Lower lobe of right lung (tissue), 2 donors: Measurements from ENCODE around the gene HORMAD2. TPM values are rescaled to one million over a fixed set of nuclear protein-coding genes. Genes with fewer than 3 reads are reported as not detected.

Experiments
- ATAC-seq, 2 donors: fragments of 200-7000 bp; cut with Tn5 transposase; one replicate each; pipeline ENCODE4 v1.9.1; 2020 to 2022; ENCODE audit warnings: mild to moderate bottlenecking in 2 of 2, moderate library complexity in 2 of 2
- DNase-seq: peaks from one replicate; pipeline ENCODE4 v3.0.0-alpha.2; 2020
- H3K27ac ChIP-seq: fragments of 200-600 bp; one replicate; pipeline ENCODE4 v1.8.0; 2022
- H3K27me3 ChIP-seq: fragments of 200-600 bp; one replicate; pipeline ENCODE4 v1.8.0; 2022; ENCODE audit warnings: low read depth
- H3K36me3 ChIP-seq: fragments of 200-600 bp; one replicate; pipeline ENCODE4 v1.8.0; 2022; ENCODE audit warnings: mild to moderate bottlenecking
- H3K4me1 ChIP-seq: fragments of 200-600 bp; one replicate; pipeline ENCODE4 v1.8.0; 2022
- H3K4me3 ChIP-seq: fragments of 200-600 bp; one replicate; pipeline ENCODE4 v1.8.0; 2022; ENCODE audit warnings: mild to moderate bottlenecking
- H3K9me3 ChIP-seq: fragments of 200-600 bp; one replicate; pipeline ENCODE4 v1.8.0; 2022
- intact Hi-C: fragments of 100-400 bp; cut with DNase I; formaldehyde crosslinking; loops from one replicate; pipeline ENCODE4 v1.11.0; 2022
- long read RNA-seq: library from polyadenylated mRNA; unstranded; transcript quantifications from one replicate; pipeline ENCODE4 v2.0.0, GENCODE V29; 2021
- total RNA-seq: library from RNA; stranded (reverse); fragmentation: NEBNext Ultra II Directional; extraction: Animal tissue kit (Norgen Biotek cat#: 25700); gene quantifications from one replicate; pipeline ENCODE4 v1.2.1, GENCODE V29; 2021
- TF ChIP-seq, protein P1 (sequence below): fragments of 200-600 bp; IDR thresholded peaks from one replicate; pipeline ENCODE4 v1.8.0; 2022; ENCODE audit warnings: antibody characterized with exemption, mild to moderate bottlenecking
- donor health status: DM: no; HTN: yes; CAD: no; lungs with severe emphysema.

Gene HORMAD2
- not detected for total RNA-seq
- long read RNA-seq, result 0 reads

GRCh38 chr22:30079952-30080533 is at the start of gene HORMAD2:
HORMAD2 (plus strand) TSS chr22:30080464; CDS start chr22:30093953, 13,489 bp downstream.
- peak within 1 kb of the TSS; percentile 45 for H3K4me3 ChIP-seq
- peaks cover 20% of the 10 kb centered on the region for H3K27me3 ChIP-seq
- TF ChIP-seq, protein P1, sequence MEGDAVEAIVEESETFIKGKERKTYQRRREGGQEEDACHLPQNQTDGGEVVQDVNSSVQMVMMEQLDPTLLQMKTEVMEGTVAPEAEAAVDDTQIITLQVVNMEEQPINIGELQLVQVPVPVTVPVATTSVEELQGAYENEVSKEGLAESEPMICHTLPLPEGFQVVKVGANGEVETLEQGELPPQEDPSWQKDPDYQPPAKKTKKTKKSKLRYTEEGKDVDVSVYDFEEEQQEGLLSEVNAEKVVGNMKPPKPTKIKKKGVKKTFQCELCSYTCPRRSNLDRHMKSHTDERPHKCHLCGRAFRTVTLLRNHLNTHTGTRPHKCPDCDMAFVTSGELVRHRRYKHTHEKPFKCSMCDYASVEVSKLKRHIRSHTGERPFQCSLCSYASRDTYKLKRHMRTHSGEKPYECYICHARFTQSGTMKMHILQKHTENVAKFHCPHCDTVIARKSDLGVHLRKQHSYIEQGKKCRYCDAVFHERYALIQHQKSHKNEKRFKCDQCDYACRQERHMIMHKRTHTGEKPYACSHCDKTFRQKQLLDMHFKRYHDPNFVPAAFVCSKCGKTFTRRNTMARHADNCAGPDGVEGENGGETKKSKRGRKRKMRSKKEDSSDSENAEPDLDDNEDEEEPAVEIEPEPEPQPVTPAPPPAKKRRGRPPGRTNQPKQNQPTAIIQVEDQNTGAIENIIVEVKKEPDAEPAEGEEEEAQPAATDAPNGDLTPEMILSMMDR, result no peak
- no peak within 1 kb of the TSS for H3K27ac ChIP-seq
- no peaks in the 10 kb centered on the region for H3K9me3 ChIP-seq
- ATAC-seq (peak; percentile 86 to 89), DNase-seq (peak; percentile 67)
- H3K4me1 ChIP-seq, result peaks cover 4% of the 10 kb centered on the region
- no peaks in the 10 kb centered on the region for H3K36me3 ChIP-seq
- intact Hi-C loops, result no loop called here

- intact Hi-C loops, result no loop called here
Measured at GRCh38 chr22:30031328-30031727, 48.9 kb upstream of the HORMAD2 start.

GRCh38 chr22:30031764-30032455 is 48.4 kb upstream of the HORMAD2 start:
- H3K27ac ChIP-seq, result no peak overlapping the region
- DNase-seq, result no peak
- peaks cover 24% of the 10 kb centered on the region for H3K36me3 ChIP-seq
- intact Hi-C loops, result no loop called here
- H3K4me3 ChIP-seq, result no peak overlapping the region
- H3K4me1 ChIP-seq, result peaks cover 9% of the 10 kb centered on the region
- no peaks in the 10 kb centered on the region for H3K9me3 ChIP-seq
- no peaks in the 10 kb centered on the region for H3K27me3 ChIP-seq
- ATAC-seq, result no peak
- TF ChIP-seq, protein P1, result no peak

More at GRCh38 chr22:30031328-30031727, 48.9 kb upstream of the HORMAD2 start:
- H3K36me3 ChIP-seq, result peaks cover 30% of the 10 kb centered on the region
- H3K4me1 ChIP-seq, result peaks cover 15% of the 10 kb centered on the region
- H3K9me3 ChIP-seq, result no peaks in the 10 kb centered on the region
- TF ChIP-seq, protein P1, result no peak
- H3K27me3 ChIP-seq, result no peaks in the 10 kb centered on the region
- H3K27ac ChIP-seq, result no peak overlapping the region
- DNase-seq (no peak), ATAC-seq (no peak)
- H3K4me3 ChIP-seq, result no peak overlapping the region

- H3K27ac ChIP-seq, result no peak overlapping the region
- H3K4me3 ChIP-seq, result no peak overlapping the region
- ATAC-seq, result peak; percentile 51 to 52
- intact Hi-C loops, result no loop called here
- peaks cover 9% of the 10 kb centered on the region for H3K4me1 ChIP-seq
- H3K36me3 ChIP-seq, result peaks cover 12% of the 10 kb centered on the region
- H3K9me3 ChIP-seq, result no peaks in the 10 kb centered on the region
- H3K27me3 ChIP-seq, result no peaks in the 10 kb centered on the region
- DNase-seq, result no peak
- TF ChIP-seq, protein P1, result no peak
Measured at GRCh38 chr22:30033137-30033536, 47.1 kb upstream of the HORMAD2 start.

DNA sequence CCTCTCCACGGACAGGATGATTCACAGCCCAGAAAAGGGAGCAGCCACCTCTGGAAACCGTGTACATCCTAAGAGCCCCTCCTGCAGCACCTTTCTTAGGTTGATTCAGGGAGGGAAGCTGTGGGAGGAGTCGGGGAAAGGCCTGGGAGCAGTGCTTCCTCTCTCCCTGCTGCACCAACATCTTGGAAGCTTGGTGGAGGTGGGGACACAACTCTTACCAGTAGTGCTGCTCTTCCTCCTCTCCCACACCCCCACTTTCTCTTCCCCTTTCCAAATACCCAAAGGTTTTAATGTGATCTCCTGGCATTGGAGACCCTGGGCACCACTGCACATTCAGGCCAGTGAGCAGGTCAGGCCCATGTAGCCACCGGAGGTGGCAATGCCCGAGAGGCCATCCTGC is 46.4 kb upstream of the HORMAD2 start:
- no peak for DNase-seq
- H3K27ac ChIP-seq, result no peak overlapping the region
- H3K4me3 ChIP-seq, result no peak overlapping the region
- peaks cover 6% of the 10 kb centered on the region for H3K36me3 ChIP-seq
- no peaks in the 10 kb centered on the region for H3K9me3 ChIP-seq
- no peak for ATAC-seq
- TF ChIP-seq, protein P1, result no peak
- intact Hi-C loops, result no loop called here
- H3K4me1 ChIP-seq, result peaks cover 14% of the 10 kb centered on the region
- no peaks in the 10 kb centered on the region for H3K27me3 ChIP-seq
